SK-N-SH (cell line): ENCODE data around the gene USP12. TPM values are rescaled to one million over a fixed set of nuclear protein-coding genes. Genes with fewer than 3 reads are reported as not detected.
A peak's percentile ranks its signal among the peaks of the same experiment; 100 is the strongest.

Experiments
- CTCF ChIA-PET: fragments of 300-600, 350-600 bp; formaldehyde crosslinking; extraction: SDS; loops from one replicate; lab custom pipeline; 2021; lab: Yijun Ruan, JAX
- POLR2A ChIA-PET: fragments of 350-600 bp; sonication (Branson Sonifier 250); formaldehyde crosslinking; extraction: SDS; loops from one replicate; lab custom pipeline; 2020; ENCODE audit warnings: antibody characterized with exemption, inconsistent platforms; lab: Yijun Ruan, JAX
- DNase-seq: peaks from one replicate; pipeline ENCODE4 v3.0.0; 2012
- H2AFZ ChIP-seq: fragments of 200-600 bp; sonication (generic); 2 replicates; pipeline ENCODE4 v1.8.1; 2016; ENCODE audit warnings: antibody characterized with exemption, mild to moderate bottlenecking, low read depth
- H3F3A ChIP-seq: fragments of 200-600 bp; sonication (generic); replicated peaks from 2 replicates; pipeline ENCODE3; 2016; ENCODE audit warnings: antibody characterized with exemption, mild to moderate bottlenecking; ENCODE audit not compliant: insufficient read depth
- H3K27ac ChIP-seq, 2 experiments: fragments of 200-500 bp in 1 of 2; fragments of 200-600 bp in 1 of 2; sonication (Bioruptor generic) in 1 of 2; sonication (generic), shearing (Covaris generic) in 1 of 2; 2 replicates each; pipeline versions ENCODE4 v1.5.1 to v1.6.1; 2014 to 2016; ENCODE audit warnings: low read depth in 2 of 2, inconsistent platforms in 1 of 2, low read length in 1 of 2, mild to moderate bottlenecking in 1 of 2, mixed read lengths in 1 of 2
- H3K27me3 ChIP-seq: fragments of 200-600 bp; sonication (generic), shearing (Covaris generic); 2 replicates; pipeline ENCODE4 v1.6.1; 2016; ENCODE audit warnings: mixed run types; ENCODE audit not compliant: insufficient read depth
- H3K36me3 ChIP-seq, 2 experiments: fragments of 200-500 bp in 1 of 2; fragments of 200-600 bp in 1 of 2; sonication (Bioruptor generic) in 1 of 2; sonication (generic) in 1 of 2; replicated peaks in 1 of 2; 2 replicates each; pipeline versions ENCODE3 to v1.5.1; 2014 to 2016; ENCODE audit warnings: low read length in 1 of 2, mild to moderate bottlenecking in 1 of 2; ENCODE audit not compliant: insufficient read depth in 2 of 2, control insufficient read depth in 1 of 2
- H3K4me1 ChIP-seq, 2 experiments: fragments of 200-500 bp in 1 of 2; fragments of 200-600 bp in 1 of 2; sonication (Bioruptor generic) in 1 of 2; sonication (generic), shearing (Covaris generic) in 1 of 2; 2 replicates each; pipeline versions ENCODE4 v1.5.1 to v1.6.1; 2014 to 2016; ENCODE audit warnings: low read depth in 1 of 2, low read length in 1 of 2, mixed run types in 1 of 2; ENCODE audit not compliant: insufficient read depth in 2 of 2, control insufficient read depth in 1 of 2
- H3K4me2 ChIP-seq: fragments of 200-600 bp; sonication (generic), shearing (Covaris generic); 2 replicates; pipeline ENCODE4 v1.6.1; 2017; ENCODE audit warnings: mixed run types
- H3K4me3 ChIP-seq, 2 experiments: fragments of 200-500 bp in 1 of 2; fragments of 200-600 bp in 1 of 2; sonication (Bioruptor generic) in 1 of 2; sonication (generic), shearing (Covaris generic) in 1 of 2; 2 replicates each; pipeline versions ENCODE4 v1.5.1 to v1.8.1; 2014 to 2016; ENCODE audit warnings: low read depth in 2 of 2, inconsistent platforms in 1 of 2, low read length in 1 of 2, mild to moderate bottlenecking in 1 of 2, mixed read lengths in 1 of 2, moderate library complexity in 1 of 2
- H3K79me2 ChIP-seq: fragments of 200-600 bp; sonication (generic); 2 replicates; pipeline ENCODE4 v1.8.1; 2017; ENCODE audit warnings: mild to moderate bottlenecking; ENCODE audit not compliant: insufficient read depth
- H3K9ac ChIP-seq: fragments of 200-600 bp; sonication (generic); 2 replicates; pipeline ENCODE4 v1.6.1; 2017; ENCODE audit warnings: mixed run types
- H3K9me2 ChIP-seq: fragments of 200-600 bp; sonication (generic); 2 replicates; pipeline ENCODE4 v1.6.1; 2017; ENCODE audit warnings: mixed run types
- H3K9me3 ChIP-seq: fragments of 200-600 bp; sonication (generic); 2 replicates; pipeline ENCODE4 v1.6.1; 2017; ENCODE audit warnings: mixed run types, mild to moderate bottlenecking, moderate library complexity
- H4K20me1 ChIP-seq: fragments of 200-600 bp; sonication (generic); 2 replicates; pipeline ENCODE4 v1.6.1; 2017; ENCODE audit warnings: mild to moderate bottlenecking, mixed run types; ENCODE audit not compliant: insufficient read depth
- CHD2 ChIP-seq: fragments of 150-350 bp; IDR thresholded peaks from 2 replicates; pipeline ENCODE4 v1.6.1; 2018; ENCODE audit warnings: low read length; ENCODE audit not compliant: partially characterized antibody
- EP300 ChIP-seq, 2 experiments: IDR thresholded peaks; 2 replicates each; pipeline versions ENCODE4 v1.4.0 to v1.6.1; 2012; ENCODE audit warnings: borderline replicate concordance in 1 of 2, low read depth in 1 of 2, low read length in 1 of 2
- EZH2phosphoT487 ChIP-seq: fragments of 200-600 bp; sonication (generic); IDR thresholded peaks from 2 replicates; pipeline ENCODE4 v1.6.1; 2017; ENCODE audit warnings: low read depth, mixed run types, mild to moderate bottlenecking, antibody characterized with exemption, moderate library complexity, borderline replicate concordance
- FOSL2 ChIP-seq: IDR thresholded peaks from 2 replicates; pipeline ENCODE4 v1.4.0; 2012; ENCODE audit warnings: low read depth, mild to moderate bottlenecking, moderate library complexity, borderline replicate concordance
- FOXM1 ChIP-seq: IDR thresholded peaks from 2 replicates; pipeline ENCODE4 v1.4.0; 2012; ENCODE audit warnings: low read depth, mild to moderate bottlenecking
- JUND ChIP-seq: IDR thresholded peaks from 2 replicates; pipeline ENCODE4 v1.4.0; 2012
- NFIC ChIP-seq: IDR thresholded peaks from 2 replicates; pipeline ENCODE4 v1.4.0; 2012; ENCODE audit warnings: borderline replicate concordance
- NRF1 ChIP-seq: IDR thresholded peaks from 2 replicates; pipeline ENCODE4 v1.6.1; 2012; ENCODE audit warnings: low read depth, mild to moderate bottlenecking, low read length
- PBX3 ChIP-seq: IDR thresholded peaks from 2 replicates; pipeline ENCODE4; 2012
- RFX5 ChIP-seq: IDR thresholded peaks from 2 replicates; pipeline ENCODE4 v1.6.1; 2012; ENCODE audit warnings: mild to moderate bottlenecking, improper control_type of control experiment, low read length
- RXRA ChIP-seq: IDR thresholded peaks from 2 replicates; pipeline ENCODE4 v1.4.0; 2012; ENCODE audit warnings: low read depth, mild to moderate bottlenecking, borderline replicate concordance
- SIN3A ChIP-seq: IDR thresholded peaks from 2 replicates; pipeline ENCODE4 v1.6.1; 2012; ENCODE audit warnings: low read depth, mild to moderate bottlenecking, low read length, moderate library complexity, borderline replicate concordance
- TCF12 ChIP-seq: IDR thresholded peaks from 2 replicates; pipeline ENCODE4 v1.4.0; 2012
- YY1 ChIP-seq: IDR thresholded peaks from 2 replicates; pipeline ENCODE4 v1.4.0; 2012; ENCODE audit warnings: low read depth, mild to moderate bottlenecking
- WGBS: methylation state at CpG from one replicate; pipeline ENCODE4 v1.1.6; 2017; ENCODE audit warnings: low lambda C conversion rate; 5-methylcytosine and 5-hydroxymethylcytosine counted together
- polyA plus RNA-seq, 3 experiments: library from polyadenylated mRNA; depleted of rRNA; stranded (reverse); fragments of >200 nt; gene quantifications; 2 replicates each; pipeline ENCODE4 v1.2.3, GENCODE V29; 2012

Gene USP12
- polyA plus RNA-seq, 1 of the 3 experiments (the other 2 are of a cell fraction) = 5.0 TPM

DNA sequence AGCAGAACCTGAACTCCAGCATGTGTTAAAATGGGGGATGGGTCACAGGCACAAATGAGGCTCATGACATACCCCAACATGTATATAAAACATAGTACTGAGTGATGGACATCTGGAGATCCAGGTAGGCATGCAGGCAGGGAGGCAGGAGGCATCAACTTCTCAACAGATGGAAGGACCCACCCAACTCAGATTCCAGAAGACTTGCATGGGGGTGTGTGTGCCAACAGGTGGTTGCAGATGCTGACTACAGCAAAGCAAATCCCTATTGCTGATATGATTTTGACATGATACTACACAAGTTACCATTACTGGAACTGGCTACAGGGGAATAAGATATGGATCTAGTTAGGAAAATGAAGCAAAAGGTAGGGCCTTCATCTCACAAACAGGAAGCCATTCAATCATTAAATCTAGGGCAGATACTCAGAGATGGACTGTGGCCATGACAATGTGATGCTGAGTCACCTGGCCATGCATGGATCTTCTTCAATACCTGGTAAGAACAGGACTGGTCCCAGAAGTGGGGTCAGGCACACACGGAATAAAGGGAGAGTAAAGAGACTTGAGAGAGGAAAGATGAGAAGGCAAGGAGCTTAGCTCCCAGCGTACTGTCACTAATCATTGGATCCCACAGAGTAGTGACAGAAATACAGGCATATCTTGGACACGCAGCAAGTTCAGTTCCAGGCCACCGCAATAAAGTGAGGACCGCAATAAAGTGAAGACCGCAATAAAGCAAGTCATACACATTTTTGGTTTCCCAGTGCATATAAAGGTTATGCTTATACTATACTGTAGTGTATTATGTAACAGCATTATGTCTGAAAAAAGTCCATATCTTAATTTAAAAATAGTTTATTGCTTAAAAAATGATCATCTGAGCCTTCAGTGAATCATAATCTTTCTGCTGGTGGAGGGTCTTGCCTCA lies 91.3 kb downstream of the USP12 start:
- H3K4me2 ChIP-seq = no peak overlapping the region
- H3F3A ChIP-seq = no peaks in the 10 kb centered on the region
- POLR2A ChIA-PET = interaction anchor here (0.5 kb wide), 1 partner anchor 59 kb away, joined by 3 read pairs; no protein-coding TSS in a partner anchor
- H3K27me3 ChIP-seq = no peaks in the 10 kb centered on the region
- H3K79me2 ChIP-seq = 0 out of 2 replicates have a peak, but pooled peaks cover 8% of the 10 kb centered on the region
- H3K9me3 ChIP-seq = 0 out of 2 replicates have a peak, but pooled peaks cover 4% of the 10 kb centered on the region
- peaks cover 0 to 31% of the 10 kb centered on the region in 2 experiments for H3K36me3 ChIP-seq
- TF ChIP-seq TCF12 (peak; percentile 1; the same call in 1 of the 2 replicates), SIN3A (no peak)
- peak overlapping the region; percentile 29 to 41; a peak in 2 of 4 replicates for H3K27ac ChIP-seq
- no peaks in the 10 kb centered on the region for H3K9me2 ChIP-seq
- H2AFZ ChIP-seq = no peak overlapping the region
- peaks cover 3 to 19% of the 10 kb centered on the region in 2 experiments; a peak in 3 of 4 replicates for H3K4me1 ChIP-seq
- no peak for DNase-seq
- H4K20me1 ChIP-seq = no peaks in the 10 kb centered on the region
- 93% methylated on average over 6 of the region's 6 CpGs for WGBS
- no peak overlapping the region for H3K4me3 ChIP-seq
- CTCF ChIA-PET = interaction anchor here (1.3 kb wide), 1 partner anchor 282 kb away, joined by 3 read pairs; no protein-coding TSS in a partner anchor
- H3K9ac ChIP-seq = no peak overlapping the region

DNA sequence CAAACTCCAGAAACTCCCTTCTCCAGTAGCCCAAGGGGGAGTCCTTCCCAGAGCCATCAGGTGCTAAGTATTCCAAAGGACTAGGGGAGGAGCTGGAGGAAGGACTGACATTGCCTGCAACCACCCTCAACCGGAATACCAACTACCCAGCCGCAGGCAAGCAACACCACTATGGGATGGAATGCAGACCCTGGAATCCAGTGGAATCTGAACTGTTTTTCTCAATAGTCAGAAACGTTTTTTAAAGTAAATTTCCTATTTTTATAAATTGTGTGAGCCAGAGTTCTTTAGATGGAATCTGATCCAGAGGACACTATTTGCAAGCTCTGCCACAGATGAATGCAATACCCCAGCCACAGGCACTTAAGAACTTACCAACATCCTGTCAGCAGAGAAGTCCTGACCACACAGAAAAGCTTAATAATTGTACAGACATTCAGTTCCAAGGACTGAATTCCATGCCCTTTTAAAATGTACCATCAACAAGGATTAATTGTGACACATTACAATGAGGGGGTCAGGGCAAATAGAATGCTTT lies 92.1 kb downstream of the USP12 start:
- POLR2A ChIA-PET = no interaction called here
- Histone ChIP-seq H3K9me3 (0 out of 2 replicates have a peak, but pooled peaks cover under 1% of the 10 kb centered on the region), H3K27ac (peak overlapping the region; percentile 41 to 71; a peak in 3 of 4 replicates), H4K20me1 (no peaks in the 10 kb centered on the region), H3K9ac (no peak overlapping the region), H3K4me1 (peaks cover 3 to 19% of the 10 kb centered on the region in 2 experiments; a peak in 3 of 4 replicates), H3K27me3 (no peaks in the 10 kb centered on the region), H3K79me2 (0 out of 2 replicates have a peak, but pooled peaks cover 10% of the 10 kb centered on the region), H3K4me3 (no peak overlapping the region), H3K4me2 (no peak overlapping the region), H3K36me3 (peaks cover 2 to 31% of the 10 kb centered on the region in 2 experiments), H3K9me2 (no peaks in the 10 kb centered on the region), H3F3A (no peaks in the 10 kb centered on the region), H2AFZ (no peak overlapping the region)
- CTCF ChIA-PET = interaction anchor here (1.3 kb wide), 1 partner anchor 283 kb away, joined by 3 read pairs; no protein-coding TSS in a partner anchor
- 76% methylated on average over 3 of the region's 3 CpGs for WGBS
- no peak for DNase-seq
- TF ChIP-seq EP300 (IDR thresholded peaks at IDR 0.05; ENCODE audit: borderline replicate concordance in 1 of 2, low read depth in 1 of 2, low read length in 1 of 2) = peak; percentile 12 to 64; a peak in 2 of 4 replicates
- TF ChIP-seq TCF12 = peak; percentile 77
- no peak for TF ChIP-seq CHD2
- TF ChIP-seq NRF1 = no peak
- no peak for TF ChIP-seq EZH2phosphoT487
- peak; percentile 34; the same call in 1 of the 2 replicates for TF ChIP-seq FOSL2
- TF ChIP-seq RFX5 = no peak
- no peak for TF ChIP-seq YY1
- TF ChIP-seq JUND = 0 out of 2 replicates have a peak, but pooled peaks have one; percentile 20
- peak; percentile 81 for TF ChIP-seq PBX3
- TF ChIP-seq RXRA = peak; percentile 52; the same call in 1 of the 2 replicates
- 0 out of 2 replicates have a peak, but pooled peaks have one; percentile 35 for TF ChIP-seq FOXM1
- peak; percentile 24; the same call in 1 of the 2 replicates for TF ChIP-seq NFIC
